GM12875 (cell line): ENCODE data around the gene TEDC2.

Experiments used
- H3K4me3 ChIP-seq: one replicate; pipeline ENCODE4 v1.5.1; 2011; ENCODE audit warnings: low read depth, low read length, control low read depth
- TF ChIP-seq, protein P1 (sequence below): IDR thresholded peaks from 2 replicates; pipeline ENCODE4 v1.5.1; 2011; ENCODE audit warnings: low read depth, mild to moderate bottlenecking, control low read depth, inconsistent platforms, low read length, moderate library complexity, borderline replicate concordance; ENCODE audit not compliant: insufficient read depth

The TEDC2 gene

DNA sequence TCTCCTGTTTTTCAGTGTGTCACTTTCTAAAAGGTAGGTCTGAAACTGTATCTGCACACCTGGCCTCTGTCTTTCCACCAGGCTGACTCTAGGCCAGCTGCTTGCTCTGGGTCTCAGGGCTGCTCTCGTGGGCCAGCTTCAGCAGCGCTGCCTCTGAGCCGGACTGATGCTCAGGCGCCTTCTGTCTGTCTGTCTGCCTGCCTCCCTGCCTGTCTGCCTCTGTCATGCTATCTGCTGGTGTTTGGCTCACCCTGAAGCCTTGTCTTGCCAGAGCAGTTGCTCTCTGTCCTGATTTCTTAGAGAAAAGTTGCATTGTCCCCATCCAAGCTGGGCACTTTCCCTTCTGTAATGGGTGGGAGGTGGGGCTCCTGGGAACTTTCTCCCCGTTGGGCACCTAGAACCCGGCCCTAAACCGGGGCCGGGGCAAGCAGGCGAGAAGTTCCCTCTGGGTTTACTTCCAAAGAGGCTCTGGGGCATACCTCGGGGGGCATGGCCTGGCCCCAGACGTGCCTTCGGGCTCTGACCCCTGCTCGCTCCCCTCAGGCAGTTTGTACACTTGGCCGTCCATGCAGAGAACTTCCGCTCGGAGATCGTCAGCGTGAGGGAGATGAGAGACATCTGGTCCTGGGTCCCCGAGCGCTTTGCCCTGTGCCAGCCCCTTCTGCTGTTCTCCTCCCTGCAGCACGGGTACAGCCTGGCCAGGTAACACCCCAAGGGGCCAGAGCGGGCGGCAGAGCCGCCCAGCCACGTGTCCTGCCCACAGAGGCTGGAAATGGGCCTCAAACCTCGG is 38.0 kb downstream of the TEDC2 start:
- H3K4me3 ChIP-seq = no peak overlapping the region
- TF ChIP-seq, protein P1, sequence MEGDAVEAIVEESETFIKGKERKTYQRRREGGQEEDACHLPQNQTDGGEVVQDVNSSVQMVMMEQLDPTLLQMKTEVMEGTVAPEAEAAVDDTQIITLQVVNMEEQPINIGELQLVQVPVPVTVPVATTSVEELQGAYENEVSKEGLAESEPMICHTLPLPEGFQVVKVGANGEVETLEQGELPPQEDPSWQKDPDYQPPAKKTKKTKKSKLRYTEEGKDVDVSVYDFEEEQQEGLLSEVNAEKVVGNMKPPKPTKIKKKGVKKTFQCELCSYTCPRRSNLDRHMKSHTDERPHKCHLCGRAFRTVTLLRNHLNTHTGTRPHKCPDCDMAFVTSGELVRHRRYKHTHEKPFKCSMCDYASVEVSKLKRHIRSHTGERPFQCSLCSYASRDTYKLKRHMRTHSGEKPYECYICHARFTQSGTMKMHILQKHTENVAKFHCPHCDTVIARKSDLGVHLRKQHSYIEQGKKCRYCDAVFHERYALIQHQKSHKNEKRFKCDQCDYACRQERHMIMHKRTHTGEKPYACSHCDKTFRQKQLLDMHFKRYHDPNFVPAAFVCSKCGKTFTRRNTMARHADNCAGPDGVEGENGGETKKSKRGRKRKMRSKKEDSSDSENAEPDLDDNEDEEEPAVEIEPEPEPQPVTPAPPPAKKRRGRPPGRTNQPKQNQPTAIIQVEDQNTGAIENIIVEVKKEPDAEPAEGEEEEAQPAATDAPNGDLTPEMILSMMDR = no peak

DNA sequence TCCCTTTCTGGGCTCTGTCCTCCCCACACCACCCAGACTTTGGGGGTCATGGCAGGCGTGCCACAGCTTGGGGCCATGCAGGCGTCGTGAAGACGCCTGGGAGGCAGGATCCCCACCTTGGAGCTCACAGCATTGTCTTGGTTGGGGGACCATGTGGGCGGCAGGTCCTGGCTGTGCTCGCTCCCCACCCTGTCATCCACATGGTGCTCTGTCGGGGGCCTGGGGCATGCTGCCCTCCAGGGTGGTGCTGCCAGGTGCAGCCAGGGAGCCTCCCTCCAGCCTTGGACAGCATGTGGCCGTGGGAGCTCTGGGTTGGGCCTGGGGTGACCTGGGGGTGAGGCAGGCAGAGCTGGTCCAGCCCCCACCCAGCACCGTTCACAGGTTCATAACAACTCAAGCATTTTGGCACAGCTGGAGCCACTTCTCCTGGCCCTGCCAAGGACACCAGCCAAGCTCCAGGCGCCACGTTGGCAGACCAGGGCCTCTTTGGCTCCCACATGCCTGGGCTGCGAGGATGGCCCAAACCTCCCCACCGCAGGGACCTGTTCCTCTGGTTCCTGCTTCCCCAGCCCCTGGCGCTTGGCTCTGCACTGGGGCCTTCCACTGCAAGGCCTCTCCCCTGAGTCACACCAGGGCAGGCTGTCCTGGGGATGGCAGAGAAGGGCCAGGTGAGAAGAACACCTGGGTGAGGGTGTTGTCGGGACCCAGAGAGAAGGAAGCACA is 38.8 kb downstream of the TEDC2 start:
- TF ChIP-seq, protein P1 = no peak

DNA sequence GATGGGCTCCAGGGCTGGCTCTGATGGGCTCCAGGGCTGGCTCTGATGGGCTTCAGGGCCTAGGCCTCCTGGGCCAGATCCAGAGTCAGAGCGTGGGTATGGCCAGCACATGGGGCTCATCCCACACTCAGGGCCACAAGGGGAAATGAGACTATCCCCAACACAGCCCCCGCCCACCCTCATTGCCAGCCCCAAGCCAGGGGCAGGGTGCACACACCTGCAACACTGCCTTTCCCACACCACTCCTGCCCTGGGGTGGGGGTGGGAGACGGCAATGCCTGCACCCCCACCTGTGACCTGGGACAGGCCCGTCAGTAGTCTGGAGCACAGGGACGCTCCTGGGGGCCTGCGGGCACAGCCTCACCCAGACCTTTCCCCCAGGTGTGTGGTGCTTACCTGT is 39.5 kb downstream of the TEDC2 start:
- TF ChIP-seq, protein P1 = no peak

More for the DNA sequence above, 38.8 kb downstream of the TEDC2 start:
- H3K4me3 ChIP-seq = no peak overlapping the region

DNA sequence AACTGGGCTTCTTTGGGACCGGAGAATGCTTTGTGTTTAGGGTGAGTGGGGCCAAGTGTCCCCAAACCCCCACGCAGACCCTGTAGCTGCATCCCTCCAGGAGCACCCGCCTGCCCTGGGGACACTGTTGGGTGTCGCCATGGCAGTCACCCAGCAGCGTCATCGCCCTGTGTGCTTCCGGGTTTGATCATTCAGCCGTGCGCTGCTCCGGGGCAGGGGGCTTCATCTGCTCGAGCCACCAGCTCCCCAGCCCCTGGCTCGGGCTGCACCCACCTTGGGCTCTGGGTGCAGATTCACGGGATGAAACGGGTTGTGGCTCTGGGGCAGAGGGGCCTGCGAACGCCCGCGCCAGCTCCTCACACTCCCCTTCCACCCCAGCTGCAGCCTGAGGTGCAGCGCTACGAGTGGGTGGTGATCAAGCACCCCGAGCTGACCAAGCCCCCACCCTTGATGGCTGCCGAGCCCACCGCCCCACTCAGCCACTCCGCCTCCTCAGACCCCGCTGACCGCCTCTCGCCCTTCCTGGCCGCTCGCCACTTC is 40.1 kb downstream of the TEDC2 start:
- no peak overlapping the region for H3K4me3 ChIP-seq
- TF ChIP-seq, protein P1 = no peak

More for the DNA sequence above, 39.5 kb downstream of the TEDC2 start:
- no peak overlapping the region for H3K4me3 ChIP-seq

DNA sequence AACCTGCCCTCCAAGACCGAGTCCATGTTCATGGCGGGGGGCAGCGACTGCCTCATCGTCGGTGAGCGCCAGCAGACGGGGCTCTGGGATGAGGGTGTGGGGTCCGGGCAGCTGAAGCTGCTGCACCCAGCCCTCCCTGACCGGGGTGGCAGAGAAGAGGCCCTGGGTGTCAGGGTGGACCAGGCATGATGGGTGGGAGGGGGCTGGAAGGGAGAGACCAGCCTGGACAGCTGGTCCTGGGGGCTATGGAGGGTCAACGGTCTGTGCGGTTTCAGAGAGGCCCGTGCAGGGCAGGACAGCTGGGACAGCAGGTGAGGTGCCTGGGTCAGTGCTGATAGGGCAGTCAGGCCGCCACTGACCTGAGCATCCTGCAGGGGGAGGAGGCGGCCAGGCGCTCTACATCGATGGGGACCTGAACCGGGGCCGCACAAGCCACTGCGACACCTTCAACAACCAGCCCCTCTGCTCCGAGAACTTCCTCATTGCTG is 40.6 kb downstream of the TEDC2 start:
- TF ChIP-seq, protein P1 = no peak
- no peak overlapping the region for H3K4me3 ChIP-seq

DNA sequence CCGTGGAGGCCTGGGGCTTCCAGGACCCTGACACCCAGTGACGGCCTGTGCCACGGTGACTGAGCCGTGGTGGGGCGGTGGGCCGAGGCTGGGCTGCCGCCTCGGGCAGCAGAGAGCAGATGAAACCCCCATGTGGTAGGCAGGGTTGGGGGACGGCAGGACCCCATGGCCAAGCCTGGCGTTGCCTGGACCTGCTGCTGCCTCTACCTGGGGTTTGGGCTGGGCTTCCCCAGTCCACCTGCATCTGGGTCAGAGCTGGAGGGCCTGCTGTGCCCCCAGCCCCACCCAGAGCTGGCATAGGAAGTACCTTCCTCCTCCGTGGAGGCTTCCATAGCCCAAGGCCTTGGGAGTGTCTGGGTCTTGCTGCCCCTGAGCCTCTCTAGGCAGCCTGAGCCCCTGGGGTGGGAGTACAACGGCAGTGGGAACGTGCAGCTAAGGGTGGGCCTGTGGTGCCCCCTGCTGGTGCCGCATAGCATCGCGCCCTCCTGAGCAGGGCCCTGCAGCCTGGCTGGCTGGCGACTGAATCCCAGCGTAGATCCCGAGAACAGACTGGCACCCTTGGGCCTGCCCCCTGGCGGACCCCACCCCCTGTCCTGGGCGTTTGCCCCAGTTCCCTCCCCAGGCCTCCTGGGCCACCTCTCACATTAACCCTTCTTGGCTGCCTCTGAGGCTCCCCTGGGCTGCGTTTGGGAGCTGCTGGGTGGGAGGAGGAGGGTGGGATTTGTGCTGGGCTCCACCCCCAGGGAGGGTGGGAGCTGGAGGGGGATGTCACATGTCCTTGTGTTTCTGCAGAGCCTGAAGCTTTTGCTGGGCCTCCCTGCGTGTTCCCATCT is 41.2 kb downstream of the TEDC2 start:
- TF ChIP-seq, protein P1 = peak; percentile 99
- H3K4me3 ChIP-seq = no peak overlapping the region
